HTR-8/SVneo (cell line): ENCODE measurements around the gene NTSR1.
A peak's percentile ranks its signal among the peaks of the same experiment; 100 is the strongest.

Experiments
- DNase-seq: peaks from one replicate; pipeline ENCODE4 v3.0.0; 2011; ENCODE audit warnings: low spot score, mixed read lengths; ENCODE audit not compliant: insufficient read length
- FAIRE-seq: peaks from 2 replicates; lab custom pipeline; 2011; peaks lifted over from hg19 to GRCh38; lab: Jason Lieb, UNC

Gene NTSR1

GRCh38 chr20:62807444-62808210 lies 99.0 kb downstream of the NTSR1 start:
- peak; percentile 59 for FAIRE-seq
- no peak for DNase-seq

GRCh38 chr20:62808211-62808865 lies 99.7 kb downstream of the NTSR1 start:
- peak; percentile 95 for DNase-seq
- peak; percentile 58 for FAIRE-seq

GRCh38 chr20:62809530-62810428 lies 101.1 kb downstream of the NTSR1 start:
- no peak for DNase-seq
- FAIRE-seq, result peak; percentile 31

GRCh38 chr20:62811320-62811719 lies 102.7 kb downstream of the NTSR1 start:
- FAIRE-seq, result no peak
- no peak for DNase-seq

- DNase-seq (no peak), FAIRE-seq (no peak)
Observed at GRCh38 chr20:62811720-62812119, 103.1 kb downstream of the NTSR1 start.
